ENCODE results near the gene CPVL. TPM values are rescaled to one million over a fixed set of nuclear protein-coding genes. Genes with fewer than 3 reads are reported as not detected.

CPVL gene
- total and polyA plus RNA-seq, 2 of the 8 experiments (the other 6 are each of a cell fraction or from before 2014, with no cell fraction given) = 40.0 to 55.0 TPM

- DNase-seq (ENCODE audit: low read depth in 1 of 2, low spot score in 2 of 2) = peak in 1 of 2 experiments; percentile 82
- Histone ChIP-seq H3K9ac (replicated peaks in 1 of 4; ENCODE audit: extremely low read depth in 1 of 4, low read depth in 3 of 4, low read length in 3 of 4) (peak within 1 kb of the TSS in 1 of 4 experiments; percentile 46; a peak in 3 of 7 replicates), H2BK12ac (ENCODE audit: low read depth, low read length) (no peak within 1 kb of the TSS), H3K79me1 (ENCODE audit: low read depth, low read length) (no peaks in the 10 kb centered on the region), H3K4ac (replicated peaks; ENCODE audit: insufficient read length, low read depth, low read length) (no peak within 1 kb of the TSS), H3K36me3 (ENCODE audit: control insufficient read depth in 2 of 4, insufficient read depth in 4 of 4, low read length in 3 of 4) (no peaks in the 10 kb centered on the region), H2AK5ac (ENCODE audit: low read depth, low read length) (no peak within 1 kb of the TSS), H3K79me2 (ENCODE audit: control insufficient read depth in 1 of 2, insufficient read depth in 2 of 2, low read length in 2 of 2) (no peaks in the 10 kb centered on the region), H3K4me1 (replicated peaks in 1 of 4; ENCODE audit: control insufficient read depth in 3 of 4, insufficient read depth in 4 of 4, low read length in 3 of 4) (peaks cover 7 to 10% (median 8%) of the 10 kb centered on the region in 4 experiments; a peak in 5 of 7 replicates), H3K56ac (replicated peaks; ENCODE audit: insufficient read length, low read depth, low read length) (no peak within 1 kb of the TSS), H3K14ac (ENCODE audit: insufficient read length) (no peak within 1 kb of the TSS), H4K5ac (ENCODE audit: insufficient read length, low read depth, low read length) (no peak within 1 kb of the TSS), H2BK20ac (ENCODE audit: low read length) (no peak within 1 kb of the TSS), H3K18ac (ENCODE audit: extremely low read depth, low read length) (no peak within 1 kb of the TSS), H2BK5ac (ENCODE audit: low read depth, low read length) (no peak within 1 kb of the TSS), H2AFZ (ENCODE audit: low read length) (peak within 1 kb of the TSS; percentile 2; the same call in 1 of the 2 replicates), H4K8ac (ENCODE audit: extremely low read depth, insufficient read depth, low read length) (no peak within 1 kb of the TSS), H3K9me3 (ENCODE audit: insufficient read depth in 2 of 2, low read depth in 1 of 2, low read length in 1 of 2) (no peaks in the 10 kb centered on the region), H3K4me2 (ENCODE audit: insufficient read depth in 1 of 2, low read depth in 2 of 2, low read length in 2 of 2) (peak within 1 kb of the TSS; percentile 94 to 99), H4K91ac (replicated peaks; ENCODE audit: insufficient read length, low read length) (no peak within 1 kb of the TSS), H3K23me2 (ENCODE audit: low read depth, low read length) (peaks cover 14% of the 10 kb centered on the region), H2BK15ac (ENCODE audit: low read length) (no peak within 1 kb of the TSS; the same call in 1 of the 2 replicates), H3K27me3 (replicated peaks in 1 of 4; ENCODE audit: control insufficient read depth in 3 of 4, extremely low read depth in 1 of 4, insufficient read depth in 3 of 4, low read length in 3 of 4) (peaks cover 17 to 62% (median 50%) of the 10 kb centered on the region in 4 experiments), H3K27ac (ENCODE audit: low read depth, low read length) (no peak within 1 kb of the TSS), H4K20me1 (replicated peaks in 1 of 2; ENCODE audit: control insufficient read depth in 1 of 2, insufficient read depth in 2 of 2, low read length in 2 of 2) (peaks cover 0 to 2% of the 10 kb centered on the region in 2 experiments), H2BK120ac (replicated peaks; ENCODE audit: low read depth, low read length) (no peak within 1 kb of the TSS), H3K23ac (ENCODE audit: insufficient read length) (no peak within 1 kb of the TSS), H3K4me3 (ENCODE audit: extremely low read depth in 1 of 4, insufficient read depth in 2 of 4, low read depth in 3 of 4, low read length in 4 of 4) (peak within 1 kb of the TSS; percentile 49 to 72 (median 58))
- CTCF ChIA-PET (ENCODE audit: partially characterized antibody) = interaction anchor here (0.9 to 1.6 kb wide), 5 partner anchors 22 to 104 kb away, joined by 3 to 4 read pairs (median 3); no protein-coding TSS in a partner anchor
- WGBS, 2 experiments (ENCODE audit: extremely low coverage in 1 of 2, insufficient coverage in 1 of 2, insufficient read length in 1 of 2, insufficient replicate concordance in 2 of 2, low coverage in 1 of 2, low lambda C conversion rate in 2 of 2, missing lambda C conversion rate in 1 of 2) = 2% methylated on average over 73 of the region's 89 CpGs; no CpG with 5 or more reads in 1 of the 2 experiments
- no peak for FAIRE-seq
- POLR2A ChIA-PET (ENCODE audit: partially characterized antibody) = no interaction called here
- TF ChIP-seq SAP30 (IDR thresholded peaks at IDR 0.05; ENCODE audit: insufficient read depth, insufficient replicate concordance, low read length) (no peak), HDAC2 (IDR thresholded peaks at IDR 0.05; ENCODE audit: borderline replicate concordance in 1 of 2, low read depth in 2 of 2, low read length in 2 of 2) (no peak), CBX5 (IDR thresholded peaks at IDR 0.05; ENCODE audit: low read depth, low read length) (no peak), MAFK (IDR thresholded peaks at IDR 0.05; ENCODE audit: low read depth, low read length) (no peak), GABPA (IDR thresholded peaks at IDR 0.05; ENCODE audit: borderline replicate concordance, insufficient read depth, low read length) (no peak), BCL11A (IDR thresholded peaks at IDR 0.05; ENCODE audit: low read depth in 2 of 2, low read length in 2 of 2) (no peak), SIN3A (conservative IDR thresholded peaks at IDR 0.05 in 1 of 2, IDR thresholded peaks at IDR 0.05 in 1 of 2; ENCODE audit: low read depth in 1 of 2, low read length in 2 of 2) (0 out of 4 replicates have a peak, but pooled peaks of 1 of the 2 experiments have one; percentile 24), ATF2 (IDR thresholded peaks at IDR 0.05; ENCODE audit: low read length) (no peak), SIRT6 (IDR thresholded peaks at IDR 0.05; ENCODE audit: low read length) (no peak)
Observed at GRCh38 chr7:29194594-29195427, 48.5 kb upstream of the CPVL start, which contains the start of gene CHN2. TSS of gene CHN2 (plus strand) at chr7:29194775.

All from H1 (cell line).